C4-2B (cell line): ENCODE data around the gene CYFIP2.
A peak's percentile ranks its signal among the peaks of the same experiment; 100 is the strongest.

Experiments used
- H3K27ac ChIP-seq: fragments of 450-650 bp; 2 replicates; pipeline ENCODE4 v1.5.1; 2017
- CTCF ChIP-seq: fragments of 450-650 bp; conservative IDR thresholded peaks from 2 replicates; pipeline ENCODE4 v1.5.1; 2017; ENCODE audit warnings: mild to moderate bottlenecking
- ZFX ChIP-seq: fragments of 450-650 bp; IDR thresholded peaks from 2 replicates; pipeline ENCODE4 v1.6.1; 2017

Gene CYFIP2

GRCh38 chr5:157265714-157266285, at the start of gene CYFIP2:
CYFIP2 (plus strand) TSS chr5:157266123; CDS start chr5:157285362, 19,239 bp downstream.
- TF ChIP-seq ZFX (no peak), CTCF (no peak)
- peak within 1 kb of the TSS; percentile 18; the same call in 1 of the 2 replicates for H3K27ac ChIP-seq

DNA sequence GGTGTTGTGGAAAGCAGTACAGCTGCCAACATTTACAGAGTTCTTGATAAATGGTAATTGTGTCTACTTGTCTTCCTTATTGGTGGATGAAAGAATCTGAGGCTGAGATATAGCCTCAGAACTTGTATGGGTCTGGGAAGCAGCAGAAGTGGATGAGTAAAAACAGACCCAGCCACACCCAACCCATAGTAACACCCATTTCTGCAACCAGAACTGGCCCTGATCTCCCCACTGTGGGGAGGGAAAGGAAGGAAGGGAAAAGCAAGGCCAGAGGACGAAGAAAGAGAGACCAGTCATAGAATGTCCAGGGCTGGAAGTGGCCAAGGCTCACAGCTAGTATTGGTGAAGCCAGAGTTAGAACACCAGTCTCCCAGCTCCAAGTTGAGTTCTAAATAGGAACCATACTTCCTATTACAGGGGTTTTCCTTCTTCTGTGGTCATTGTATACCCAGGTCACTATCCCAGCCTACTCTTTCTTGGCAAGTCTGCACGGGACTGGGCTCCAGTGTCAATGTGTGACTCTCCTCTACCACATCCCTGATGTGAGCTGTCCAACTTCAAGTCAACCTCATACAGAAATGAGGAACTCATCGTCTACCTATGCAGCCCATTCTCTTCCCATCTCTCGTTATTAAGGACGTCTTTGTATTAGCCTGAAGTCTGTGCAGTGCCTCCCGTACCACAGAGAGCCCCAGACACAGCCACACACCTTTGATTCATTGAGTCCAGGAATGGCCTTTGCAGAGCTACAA, 49.4 kb upstream of the CYFIP2 start:
- H3K27ac ChIP-seq, result no peak overlapping the region

DNA sequence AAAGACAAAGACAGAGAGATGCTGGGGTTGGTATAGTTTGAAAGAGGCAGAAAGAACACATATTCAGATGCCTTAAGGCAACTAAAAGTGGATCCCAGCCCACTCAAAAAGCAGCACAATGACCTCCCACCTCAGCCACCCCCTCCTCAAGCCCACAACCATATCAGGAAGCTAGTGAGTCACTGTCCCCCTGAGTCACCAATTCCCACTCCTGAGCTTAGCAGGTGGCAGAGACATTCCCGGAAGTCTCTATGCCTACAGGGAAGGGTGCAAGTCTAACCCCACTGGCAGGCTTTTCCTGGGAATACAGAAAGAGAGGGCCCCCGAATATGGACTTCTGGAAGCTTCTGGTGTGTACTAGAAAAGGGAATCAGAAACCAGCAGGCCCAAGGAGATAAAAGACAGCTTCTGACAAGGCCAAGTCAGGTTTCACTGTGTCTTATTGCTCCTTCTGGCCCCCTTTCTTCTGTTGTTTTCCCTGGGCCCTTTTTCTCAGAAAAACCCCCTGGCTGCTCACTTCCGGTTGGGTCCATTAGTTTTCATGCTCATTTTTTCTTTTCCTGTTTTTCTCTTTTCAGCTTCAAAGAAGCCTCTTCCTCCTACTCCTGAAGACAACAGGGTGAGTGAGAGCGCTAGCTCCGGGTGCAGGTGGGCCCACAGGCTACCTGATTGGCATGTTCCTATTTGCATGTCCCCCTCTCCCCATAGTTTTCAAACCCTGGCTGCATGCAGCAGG, 48.5 kb upstream of the CYFIP2 start:
- no peak overlapping the region for H3K27ac ChIP-seq
- TF ChIP-seq CTCF (no peak), ZFX (no peak)

More for the DNA sequence above, 49.4 kb upstream of the CYFIP2 start:
- TF ChIP-seq CTCF, result no peak
- no peak for TF ChIP-seq ZFX

GRCh38 chr5:157219491-157220271, 46.2 kb upstream of the CYFIP2 start:
- no peak overlapping the region for H3K27ac ChIP-seq
- TF ChIP-seq CTCF (no peak), ZFX (no peak)

- no peak overlapping the region for H3K27ac ChIP-seq
- TF ChIP-seq CTCF, result no peak
- TF ChIP-seq ZFX, result no peak
Observed at GRCh38 chr5:157221959-157222358, 44.0 kb upstream of the CYFIP2 start.

DNA sequence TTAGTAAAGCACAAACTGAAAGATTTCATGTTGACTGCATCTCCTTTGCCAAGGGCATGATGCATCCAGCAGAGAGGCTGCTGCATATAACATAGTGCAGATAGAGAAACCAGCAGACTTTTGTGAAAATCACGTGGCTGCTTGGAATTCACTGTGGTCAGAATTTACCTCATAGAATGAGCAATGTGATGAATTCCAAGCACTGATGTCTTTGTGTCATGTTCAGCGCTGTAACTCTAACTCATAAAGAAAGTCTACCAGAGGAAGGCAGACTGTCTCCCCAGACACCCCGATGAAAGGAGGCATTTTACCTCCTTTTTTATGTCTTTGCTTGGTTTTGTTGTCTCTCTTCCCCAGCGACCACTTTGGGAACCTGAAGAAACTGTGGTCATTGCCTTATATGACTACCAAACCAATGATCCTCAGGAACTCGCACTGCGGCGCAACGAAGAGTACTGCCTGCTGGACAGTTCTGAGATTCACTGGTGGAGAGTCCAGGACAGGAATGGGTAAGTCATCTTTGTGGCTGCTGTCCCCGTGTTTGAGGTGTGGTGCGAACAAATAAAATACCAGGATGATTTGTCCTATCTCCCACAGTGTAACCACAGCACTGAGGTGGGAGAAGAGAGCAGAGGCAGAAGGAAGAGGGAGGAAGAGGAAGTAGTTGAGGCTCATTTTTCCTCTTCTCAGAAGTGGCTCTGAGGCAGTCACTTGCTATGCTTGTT, 43.3 kb upstream of the CYFIP2 start:
- TF ChIP-seq ZFX (no peak), CTCF (no peak)
- H3K27ac ChIP-seq, result no peak overlapping the region
